GM12873 (cell line): ENCODE results near the gene PPP4R4.

Experiments used
- CTCF ChIP-seq: IDR thresholded peaks from 2 replicates; pipeline ENCODE4 v1.5.1; 2012; ENCODE audit warnings: low read depth, mild to moderate bottlenecking, moderate library complexity, low read length, control low read depth; ENCODE audit not compliant: insufficient read depth; ENCODE audit errors: missing control alignments

The PPP4R4 gene

GRCh38 chr14:94284221-94284620, 110.1 kb downstream of the PPP4R4 start:
- TF ChIP-seq CTCF, result no peak

GRCh38 chr14:94285158-94285557, 111.0 kb downstream of the PPP4R4 start:
- TF ChIP-seq CTCF, result no peak

- no peak for TF ChIP-seq CTCF
These were observed 114.7 kb downstream of the PPP4R4 start for GRCh38 chr14:94288610-94289465.

GRCh38 chr14:94290197-94290596, 116.1 kb downstream of the PPP4R4 start:
- TF ChIP-seq CTCF, result no peak

GRCh38 chr14:94291159-94291905, 117.2 kb downstream of the PPP4R4 start:
- TF ChIP-seq CTCF, result no peak

GRCh38 chr14:94291906-94292525, 117.9 kb downstream of the PPP4R4 start:
- no peak for TF ChIP-seq CTCF

- TF ChIP-seq CTCF, result no peak
These were observed 118.4 kb downstream of the PPP4R4 start for GRCh38 chr14:94292526-94292871.
